Upper lobe of left lung (tissue), 4 donors: ENCODE results near the gene CXCR3.

Source experiments
- POLR2A ChIP-seq, 4 donors: fragments of 450-650 bp; IDR thresholded peaks; one replicate each; pipeline ENCODE4 v1.5.1; 2016 to 2017; ENCODE audit warnings: antibody characterized with exemption in 4 of 4, mild to moderate bottlenecking in 2 of 4
- POLR2AphosphoS5 ChIP-seq, 2 donors: sonication (generic); formaldehyde crosslinking; IDR thresholded peaks; one replicate each; pipeline ENCODE4 v1.5.1; 2017; ENCODE audit warnings: antibody characterized with exemption in 2 of 2
- TF ChIP-seq, protein P1 (sequence below), 6 experiments: fragments of 450-650 bp in 4 of 6; fragments of 200-600 bp in 2 of 6; sonication (generic) in 2 of 6; IDR thresholded peaks; one replicate each; pipeline ENCODE4 v1.5.1; 2016 to 2019; ENCODE audit warnings: antibody characterized with exemption in 6 of 6

DNA sequence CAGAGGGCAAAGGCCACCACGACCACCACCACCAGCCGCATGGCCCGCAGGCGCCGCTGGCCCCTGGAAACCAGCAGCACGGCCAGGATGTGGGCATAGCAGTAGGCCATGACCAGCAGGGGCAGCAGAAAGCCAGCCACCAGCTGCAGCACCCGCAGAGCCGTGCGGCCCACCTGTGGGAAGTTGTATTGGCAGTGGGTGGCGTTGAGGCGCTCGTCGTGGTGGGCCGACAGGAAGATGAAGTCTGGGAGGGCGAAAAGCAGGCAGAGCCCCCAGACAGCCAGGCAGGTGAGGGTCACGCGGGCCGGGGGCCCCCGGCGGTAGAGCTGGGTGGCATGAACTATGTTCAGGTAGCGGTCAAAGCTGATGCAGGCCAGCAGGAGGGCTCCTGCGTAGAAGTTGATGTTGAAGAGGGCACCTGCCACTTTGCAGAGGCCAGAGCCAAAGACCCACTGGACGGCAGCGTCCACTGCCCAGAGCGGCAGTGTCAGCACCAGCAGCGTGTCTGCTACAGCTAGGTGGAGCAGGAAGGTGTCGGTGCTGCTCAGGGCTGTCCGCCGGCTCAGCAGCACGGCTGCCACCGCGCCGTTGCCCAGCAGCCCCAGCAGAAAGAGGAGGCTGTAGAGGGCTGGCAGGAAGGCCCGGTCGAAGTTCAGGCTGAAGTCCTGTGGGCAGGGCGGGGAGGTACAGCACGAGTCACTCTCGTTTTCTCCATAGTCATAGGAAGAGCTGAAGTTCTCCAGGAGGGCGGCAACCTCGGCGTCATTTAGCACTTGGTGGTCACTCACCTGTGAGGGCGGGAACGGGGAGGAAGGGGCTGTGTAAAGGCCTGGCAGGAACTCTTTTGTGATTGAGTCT is 1.4 kb downstream of the CXCR3 start:
- TF ChIP-seq, protein P1, sequence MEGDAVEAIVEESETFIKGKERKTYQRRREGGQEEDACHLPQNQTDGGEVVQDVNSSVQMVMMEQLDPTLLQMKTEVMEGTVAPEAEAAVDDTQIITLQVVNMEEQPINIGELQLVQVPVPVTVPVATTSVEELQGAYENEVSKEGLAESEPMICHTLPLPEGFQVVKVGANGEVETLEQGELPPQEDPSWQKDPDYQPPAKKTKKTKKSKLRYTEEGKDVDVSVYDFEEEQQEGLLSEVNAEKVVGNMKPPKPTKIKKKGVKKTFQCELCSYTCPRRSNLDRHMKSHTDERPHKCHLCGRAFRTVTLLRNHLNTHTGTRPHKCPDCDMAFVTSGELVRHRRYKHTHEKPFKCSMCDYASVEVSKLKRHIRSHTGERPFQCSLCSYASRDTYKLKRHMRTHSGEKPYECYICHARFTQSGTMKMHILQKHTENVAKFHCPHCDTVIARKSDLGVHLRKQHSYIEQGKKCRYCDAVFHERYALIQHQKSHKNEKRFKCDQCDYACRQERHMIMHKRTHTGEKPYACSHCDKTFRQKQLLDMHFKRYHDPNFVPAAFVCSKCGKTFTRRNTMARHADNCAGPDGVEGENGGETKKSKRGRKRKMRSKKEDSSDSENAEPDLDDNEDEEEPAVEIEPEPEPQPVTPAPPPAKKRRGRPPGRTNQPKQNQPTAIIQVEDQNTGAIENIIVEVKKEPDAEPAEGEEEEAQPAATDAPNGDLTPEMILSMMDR (IDR thresholded peaks at IDR 0.05): no peak
- no peak for TF ChIP-seq POLR2A (IDR thresholded peaks at IDR 0.05)
- no peak for TF ChIP-seq POLR2AphosphoS5 (IDR thresholded peaks at IDR 0.05)
